ENCODE data around the gene RIPK3. TPM values are rescaled to one million over a fixed set of nuclear protein-coding genes. Genes with fewer than 3 reads are reported as not detected.

RIPK3 gene
- total RNA-seq, 1 experiment from 2014 or later, result 0.35 TPM

DNA sequence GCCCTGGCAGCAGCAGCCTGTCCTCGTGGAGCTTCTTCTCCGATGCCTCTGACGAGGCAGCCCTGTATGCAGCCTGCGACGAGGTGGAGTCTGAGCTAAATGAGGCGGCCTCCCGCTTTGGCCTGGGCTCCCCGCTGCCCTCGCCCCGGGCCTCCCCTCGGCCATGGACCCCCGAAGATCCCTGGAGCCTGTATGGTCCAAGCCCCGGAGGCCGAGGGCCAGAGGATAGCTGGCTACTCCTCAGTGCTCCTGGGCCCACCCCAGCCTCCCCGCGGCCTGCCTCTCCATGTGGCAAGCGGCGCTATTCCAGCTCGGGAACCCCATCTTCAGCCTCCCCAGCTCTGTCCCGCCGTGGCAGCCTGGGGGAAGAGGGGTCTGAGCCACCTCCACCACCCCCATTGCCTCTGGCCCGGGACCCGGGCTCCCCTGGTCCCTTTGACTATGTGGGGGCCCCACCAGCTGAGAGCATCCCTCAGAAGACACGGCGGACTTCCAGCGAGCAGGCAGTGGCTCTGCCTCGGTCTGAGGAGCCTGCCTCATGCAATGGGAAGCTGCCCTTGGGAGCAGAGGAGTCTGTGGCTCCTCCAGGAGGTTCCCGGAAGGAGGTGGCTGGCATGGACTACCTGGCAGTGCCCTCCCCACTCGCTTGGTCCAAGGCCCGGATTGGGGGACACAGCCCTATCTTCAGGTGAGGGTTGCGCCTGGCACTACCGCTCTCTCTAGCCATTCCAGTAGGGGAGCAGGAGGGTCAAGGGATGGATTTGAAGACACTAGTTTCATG is 30.3 kb upstream of the RIPK3 start:
- H3K18ac ChIP-seq (ENCODE audit: insufficient read length, low read depth, low read length), result no peak overlapping the region
- WGBS (ENCODE audit: extremely low coverage, insufficient read length, low lambda C conversion rate), result no CpG with 5 or more reads among the region's 32 CpGs
- no peak overlapping the region for H3K14ac ChIP-seq (ENCODE audit: insufficient read depth, low read length)
- DNase-seq, result no peak
- H4K91ac ChIP-seq (ENCODE audit: insufficient read length, low read depth, low read length), result no peak overlapping the region
- H3K23ac ChIP-seq (ENCODE audit: insufficient read length, low read depth, low read length), result no peak overlapping the region
- Mint-ChIP-seq H3K27me3 (ENCODE audit: low read depth) (peaks cover 9% of the 10 kb centered on the region), H3K9me3 (no peaks in the 10 kb centered on the region), H3K4me3 (no peak overlapping the region), H3K4me1 (peaks cover 15 to 16% of the 10 kb centered on the region in 2 experiments), H3K36me3 (ENCODE audit: insufficient read depth in 1 of 3, low read depth in 3 of 3) (peaks cover 8 to 37% (median 23%) of the 10 kb centered on the region in 3 experiments), H3K27ac (no peak overlapping the region)
- no peaks in the 10 kb centered on the region for H4K20me1 ChIP-seq (ENCODE audit: control insufficient read depth, insufficient read depth, insufficient read length)
- no peak overlapping the region for H2BK20ac ChIP-seq (ENCODE audit: low read depth, low read length, poor library complexity, severe bottlenecking)
- no peaks in the 10 kb centered on the region for H3K79me2 ChIP-seq (ENCODE audit: insufficient read depth, low read length)
- H3K56ac ChIP-seq (ENCODE audit: insufficient read length, low read depth, low read length), result no peak overlapping the region
- no peak overlapping the region for H2BK120ac ChIP-seq (ENCODE audit: low read depth, low read length, poor library complexity, severe bottlenecking)
- H3K4ac ChIP-seq (ENCODE audit: low read depth, low read length), result no peak overlapping the region
- TF ChIP-seq, protein P1, sequence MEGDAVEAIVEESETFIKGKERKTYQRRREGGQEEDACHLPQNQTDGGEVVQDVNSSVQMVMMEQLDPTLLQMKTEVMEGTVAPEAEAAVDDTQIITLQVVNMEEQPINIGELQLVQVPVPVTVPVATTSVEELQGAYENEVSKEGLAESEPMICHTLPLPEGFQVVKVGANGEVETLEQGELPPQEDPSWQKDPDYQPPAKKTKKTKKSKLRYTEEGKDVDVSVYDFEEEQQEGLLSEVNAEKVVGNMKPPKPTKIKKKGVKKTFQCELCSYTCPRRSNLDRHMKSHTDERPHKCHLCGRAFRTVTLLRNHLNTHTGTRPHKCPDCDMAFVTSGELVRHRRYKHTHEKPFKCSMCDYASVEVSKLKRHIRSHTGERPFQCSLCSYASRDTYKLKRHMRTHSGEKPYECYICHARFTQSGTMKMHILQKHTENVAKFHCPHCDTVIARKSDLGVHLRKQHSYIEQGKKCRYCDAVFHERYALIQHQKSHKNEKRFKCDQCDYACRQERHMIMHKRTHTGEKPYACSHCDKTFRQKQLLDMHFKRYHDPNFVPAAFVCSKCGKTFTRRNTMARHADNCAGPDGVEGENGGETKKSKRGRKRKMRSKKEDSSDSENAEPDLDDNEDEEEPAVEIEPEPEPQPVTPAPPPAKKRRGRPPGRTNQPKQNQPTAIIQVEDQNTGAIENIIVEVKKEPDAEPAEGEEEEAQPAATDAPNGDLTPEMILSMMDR (conservative IDR thresholded peaks at IDR 0.05), result no peak
- no peak overlapping the region for H3K9ac ChIP-seq (ENCODE audit: extremely low read depth, insufficient read length, low read length)
- no peak overlapping the region for H2BK12ac ChIP-seq (ENCODE audit: insufficient read length, low read depth, low read length)
- H4K5ac ChIP-seq (ENCODE audit: insufficient read length, low read depth, low read length), result no peak overlapping the region
- H2BK15ac ChIP-seq (ENCODE audit: low read depth, low read length), result no peak overlapping the region
- no peaks in the 10 kb centered on the region for H3K79me1 ChIP-seq (ENCODE audit: insufficient read depth, low read depth, low read length, poor library complexity, severe bottlenecking)
- H3K4me1 ChIP-seq (ENCODE audit: insufficient read depth, low read length), result no peaks in the 10 kb centered on the region; the same call in 1 of the 2 replicates
- H2AK5ac ChIP-seq (ENCODE audit: insufficient read length, low read length), result no peak overlapping the region
- no peaks in the 10 kb centered on the region for H3K9me3 ChIP-seq (ENCODE audit: control insufficient read depth, low read depth, low read length)
- H2AFZ ChIP-seq (ENCODE audit: low read length), result no peak overlapping the region
- peaks cover 19% of the 10 kb centered on the region for H3K23me2 ChIP-seq (ENCODE audit: insufficient read length, low read depth, low read length, poor library complexity, severe bottlenecking)
- no peaks in the 10 kb centered on the region for H3K27me3 ChIP-seq (ENCODE audit: insufficient read depth, low read length)
- no peak overlapping the region for H3K27ac ChIP-seq (ENCODE audit: insufficient read length, low read depth, low read length)
- no peak overlapping the region for H3K4me2 ChIP-seq (ENCODE audit: insufficient read depth, insufficient read length, low read length)
- no peak overlapping the region for H2BK5ac ChIP-seq (ENCODE audit: insufficient read length, low read length)
- H4K8ac ChIP-seq (replicated peaks; ENCODE audit: insufficient read length, low read depth, low read length), result no peak overlapping the region
- no peak overlapping the region for H3T11ph ChIP-seq (ENCODE audit: low read length)
